ENCODE measurements around the gene FAM110A.
A peak's percentile ranks its signal among the peaks of the same experiment; 100 is the strongest.
"Not testable (repeated sequence)": the region's sequence is repeated elsewhere in the genome, so short reads cannot be mapped to it uniquely, and the experiment has no call there.

FAM110A gene

GRCh38 chr20:833450-834150 is at the start of gene FAM110A:
Gene FAM110A (plus strand): TSS chr20:833715. CDS start chr20:844805, 11,090 bp downstream.
- peak within 1 kb of the TSS; percentile 67 for H3K4me3 ChIP-seq (ENCODE audit: low read depth, low read length)

GRCh38 chr20:787825-788224 is 45.7 kb upstream of the FAM110A start:
- no peak overlapping the region for H3K4me3 ChIP-seq (ENCODE audit: low read depth, low read length)

- H3K4me3 ChIP-seq (ENCODE audit: low read depth, low read length) = no peak overlapping the region
Observed at GRCh38 chr20:791056-791455, 42.5 kb upstream of the FAM110A start.

GRCh38 chr20:792248-792647 is 41.3 kb upstream of the FAM110A start:
- no peak overlapping the region for H3K4me3 ChIP-seq (ENCODE audit: low read depth, low read length)

- no peak overlapping the region for H3K4me3 ChIP-seq (ENCODE audit: low read depth, low read length)
Observed at GRCh38 chr20:796921-797320, 36.6 kb upstream of the FAM110A start.

GRCh38 chr20:798746-799145 is 34.8 kb upstream of the FAM110A start:
- not testable (repeated sequence) for H3K4me3 ChIP-seq (ENCODE audit: low read depth, low read length)

DNA sequence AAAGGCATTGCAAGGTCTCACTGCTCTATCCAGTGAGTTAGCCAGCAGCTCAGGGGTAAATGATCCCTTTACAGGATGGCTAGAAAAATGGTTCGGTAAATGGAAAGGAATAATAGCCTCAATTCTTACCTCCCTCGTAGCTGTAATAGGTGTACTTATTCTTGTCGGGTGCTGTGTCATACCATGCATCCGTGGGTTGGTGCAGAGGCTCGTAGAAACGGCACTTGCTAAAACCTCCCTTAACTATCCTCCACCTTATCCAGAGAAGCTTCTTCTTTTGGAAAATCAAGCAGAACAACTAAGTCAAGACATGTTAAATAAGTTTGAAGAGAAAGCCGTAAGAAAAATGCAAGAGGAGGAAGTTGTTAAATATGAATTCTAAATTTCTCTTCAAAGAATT is 33.5 kb upstream of the FAM110A start:
- H3K4me3 ChIP-seq (ENCODE audit: low read depth, low read length) = not testable (repeated sequence)

- no peak overlapping the region for H3K4me3 ChIP-seq (ENCODE audit: low read depth, low read length)
Observed at GRCh38 chr20:801678-802077, 31.8 kb upstream of the FAM110A start.

GRCh38 chr20:805713-806112 is 27.8 kb upstream of the FAM110A start:
- H3K4me3 ChIP-seq (ENCODE audit: low read depth, low read length) = no peak overlapping the region

DNA sequence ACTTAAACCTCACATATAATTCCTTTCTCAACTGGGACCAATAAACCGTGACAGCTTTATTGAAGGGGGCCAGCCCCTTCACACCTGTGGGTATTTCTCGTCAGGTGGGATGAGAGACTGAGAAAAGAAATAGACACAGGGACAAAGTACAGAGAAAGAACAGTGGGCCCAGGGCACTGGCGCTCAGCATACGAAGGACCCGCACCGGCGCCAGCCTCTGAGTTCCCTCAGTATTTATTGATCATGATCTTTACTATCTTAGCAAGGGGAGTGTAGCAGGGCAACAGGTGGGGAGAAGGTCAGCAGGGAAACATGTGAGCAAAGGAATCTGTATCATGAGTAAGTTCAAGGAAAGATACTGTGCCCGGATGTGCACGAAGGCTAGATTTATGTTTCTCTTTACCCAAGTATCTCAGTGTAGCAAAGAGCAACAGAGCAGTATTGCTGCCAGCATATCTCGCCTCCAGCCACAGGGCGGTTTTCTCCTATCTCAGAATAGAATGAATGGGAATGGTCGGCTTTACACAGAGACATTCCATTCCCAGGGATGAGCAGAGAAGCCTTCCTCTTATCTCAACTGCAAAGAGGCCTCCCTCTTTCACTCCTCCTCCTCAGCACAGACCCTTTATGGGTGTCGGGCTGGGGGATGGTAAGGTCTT is 21.6 kb upstream of the FAM110A start:
- not testable (repeated sequence) for H3K4me3 ChIP-seq (ENCODE audit: low read depth, low read length)

DNA sequence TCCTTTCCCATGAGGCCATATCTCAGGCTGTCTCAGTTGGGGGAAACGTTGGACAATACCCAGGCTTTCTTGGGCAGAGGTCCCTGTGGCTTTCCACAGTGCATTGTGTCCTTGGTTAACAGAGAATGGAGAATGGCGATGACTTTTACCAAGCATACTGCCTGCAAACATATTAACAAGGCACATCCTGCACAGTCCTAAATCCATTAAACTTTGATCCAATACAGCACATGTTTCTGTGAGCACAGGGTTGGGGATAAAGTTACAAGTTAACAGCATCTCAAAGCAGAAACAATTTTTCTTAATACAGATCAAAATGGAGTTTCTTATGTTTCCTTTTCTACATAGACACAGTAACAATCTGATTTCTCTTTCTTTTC is 21.1 kb upstream of the FAM110A start:
- not testable (repeated sequence) for H3K4me3 ChIP-seq (ENCODE audit: low read depth, low read length)

- no peak overlapping the region for H3K4me3 ChIP-seq (ENCODE audit: low read depth, low read length)
Observed at GRCh38 chr20:813390-813789, 20.1 kb upstream of the FAM110A start.

- no peak overlapping the region for H3K4me3 ChIP-seq (ENCODE audit: low read depth, low read length)
Observed at GRCh38 chr20:815226-815625, 18.3 kb upstream of the FAM110A start.

- no peak overlapping the region for H3K4me3 ChIP-seq (ENCODE audit: low read depth, low read length)
Observed at GRCh38 chr20:815914-816606, 17.5 kb upstream of the FAM110A start.

DNA sequence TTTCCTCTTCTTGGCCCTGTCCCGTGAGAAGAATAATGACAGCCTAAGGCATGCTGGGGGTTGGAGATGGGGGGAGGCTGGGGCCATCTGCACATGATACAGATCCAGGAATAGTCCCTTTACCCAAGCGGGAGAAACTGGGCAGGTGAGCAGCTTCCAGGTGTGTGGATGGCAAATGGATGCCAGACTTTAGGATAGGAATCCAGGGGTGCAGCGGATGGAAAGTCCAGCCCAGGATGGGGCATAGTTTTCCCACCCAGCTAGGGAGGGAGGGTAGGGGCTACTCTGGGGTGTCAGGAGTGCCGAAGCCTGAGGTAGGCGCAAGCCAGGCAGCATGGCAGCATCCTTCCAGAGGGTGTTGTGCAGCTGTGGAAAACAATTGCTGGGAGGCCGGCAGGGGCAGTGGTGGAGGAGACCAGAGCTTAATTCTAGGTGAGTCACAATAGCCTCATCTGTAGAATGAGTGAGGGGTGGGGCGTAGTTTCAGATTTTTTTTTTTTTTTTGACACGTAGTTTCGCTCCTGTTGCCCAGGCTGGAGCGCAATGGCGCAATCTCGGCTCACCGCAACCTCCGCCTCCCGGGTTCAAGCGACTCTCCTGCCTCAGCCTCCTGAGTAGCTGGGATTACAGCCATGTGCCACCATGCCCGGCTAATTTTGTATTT is 15.4 kb upstream of the FAM110A start:
- no peak overlapping the region for H3K4me3 ChIP-seq (ENCODE audit: low read depth, low read length)

- no peak overlapping the region for H3K4me3 ChIP-seq (ENCODE audit: low read depth, low read length)
Observed at GRCh38 chr20:819680-820322, 13.7 kb upstream of the FAM110A start.

- no peak overlapping the region for H3K4me3 ChIP-seq (ENCODE audit: low read depth, low read length)
Observed at GRCh38 chr20:820323-820953, 13.1 kb upstream of the FAM110A start.

DNA sequence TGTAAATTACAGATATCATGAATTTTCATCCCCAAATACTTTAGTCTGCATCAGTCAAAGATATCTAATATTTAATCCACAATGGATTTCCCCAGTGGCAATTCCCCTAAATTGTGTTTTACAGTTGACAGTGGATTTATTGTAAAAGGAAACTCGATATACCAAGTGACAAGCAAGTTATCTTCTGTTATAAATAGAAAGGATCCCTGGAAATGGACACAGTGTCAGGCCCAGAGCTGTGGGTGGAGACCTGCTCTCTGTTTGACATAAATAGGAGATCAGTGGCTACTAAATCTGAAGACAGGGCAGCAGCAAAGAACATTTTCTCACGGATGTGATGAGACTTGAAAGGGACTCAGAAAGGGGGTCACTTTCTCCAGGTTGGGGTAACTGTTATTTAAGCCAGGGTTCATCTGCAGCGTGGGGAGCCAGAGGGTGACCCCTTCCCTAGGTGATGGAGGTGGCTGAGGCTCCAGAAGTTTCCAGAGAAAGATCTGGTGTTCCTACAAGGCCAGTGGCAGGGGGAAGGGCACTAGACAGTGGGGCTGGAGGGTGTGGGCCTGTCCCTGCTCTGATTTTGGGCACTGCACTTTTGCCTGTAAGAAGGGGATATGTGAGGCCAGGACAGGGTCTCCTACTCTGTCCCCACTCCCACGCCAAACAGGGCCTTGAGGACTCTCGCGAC is 12.3 kb upstream of the FAM110A start:
- H3K4me3 ChIP-seq (ENCODE audit: low read depth, low read length) = no peak overlapping the region

GRCh38 chr20:821731-822065 is 11.8 kb upstream of the FAM110A start:
- H3K4me3 ChIP-seq (ENCODE audit: low read depth, low read length) = no peak overlapping the region
